Liver (tissue), 9 donors: Measurements from ENCODE around the gene SLC20A1. TPM values are rescaled to one million over a fixed set of nuclear protein-coding genes. Genes with fewer than 3 reads are reported as not detected.

ENCODE experiments used
- DNase-seq: peaks from one replicate; pipeline ENCODE4 v3.0.0-alpha.2; 2017; ENCODE audit warnings: low spot score
- H3K27ac ChIP-seq, 2 donors: one replicate each; pipeline ENCODE4 v1.7.0; 2013; ENCODE audit warnings: inconsistent platforms in 2 of 2, low read length in 2 of 2, control low read depth in 1 of 2, low read depth in 1 of 2, mild to moderate bottlenecking in 1 of 2
- H3K27me3 ChIP-seq, 4 donors: one replicate each; pipeline versions ENCODE4 v1.6.1 to v1.7.0; 2013; ENCODE audit warnings: low read length in 3 of 4, inconsistent platforms in 1 of 4, mild to moderate bottlenecking in 1 of 4, moderate library complexity in 1 of 4; ENCODE audit not compliant: control insufficient read depth in 4 of 4, insufficient read depth in 4 of 4
- H3K36me3 ChIP-seq, 4 donors: one replicate each; pipeline versions ENCODE4 v1.6.1 to v1.7.0; 2013; ENCODE audit warnings: low read length in 3 of 4, mild to moderate bottlenecking in 3 of 4, low read depth in 1 of 4, moderate library complexity in 1 of 4; ENCODE audit not compliant: control insufficient read depth in 4 of 4, insufficient read depth in 3 of 4
- H3K4me1 ChIP-seq, 4 donors: one replicate each; pipeline versions ENCODE4 v1.6.1 to v1.7.0; 2013; ENCODE audit warnings: low read length in 3 of 4, mild to moderate bottlenecking in 3 of 4, moderate library complexity in 1 of 4; ENCODE audit not compliant: control insufficient read depth in 4 of 4, insufficient read depth in 4 of 4
- H3K4me3 ChIP-seq, 3 donors: one replicate each; pipeline versions ENCODE4 v1.6.1 to v1.7.0; 2013; ENCODE audit warnings: low read length in 3 of 3, control low read depth in 1 of 3, low read depth in 1 of 3, mild to moderate bottlenecking in 1 of 3
- H3K9ac ChIP-seq, 2 donors: one replicate each; pipeline ENCODE4 v1.7.0; 2013; ENCODE audit warnings: low read length in 2 of 2, mild to moderate bottlenecking in 2 of 2, moderate library complexity in 2 of 2, control low read depth in 1 of 2, low read depth in 1 of 2
- H3K9me3 ChIP-seq, 4 donors: one replicate each; pipeline versions ENCODE4 v1.6.1 to v1.7.0; 2013; ENCODE audit warnings: low read length in 3 of 4; ENCODE audit not compliant: control insufficient read depth in 4 of 4
- ATF3 ChIP-seq: IDR thresholded peaks from 2 replicates; pipeline ENCODE4 v1.6.1; 2016; ENCODE audit warnings: antibody characterized with exemption
- CTCF ChIP-seq: fragments of 150-350 bp; IDR thresholded peaks from 2 replicates; pipeline ENCODE4 v1.5.1; 2017; ENCODE audit warnings: improper control_type of control experiment, low read depth, low read length; ENCODE audit not compliant: missing input control
- EGR1 ChIP-seq, 2 donors: IDR thresholded peaks; 2 replicates each; pipeline ENCODE4 v1.6.1; 2016 to 2018; ENCODE audit warnings: antibody characterized with exemption in 2 of 2, low read depth in 2 of 2
- FOXA1 ChIP-seq: IDR thresholded peaks from 2 replicates; pipeline ENCODE4 v1.6.1; 2016; ENCODE audit warnings: antibody characterized with exemption
- FOXA2 ChIP-seq: IDR thresholded peaks from 2 replicates; pipeline ENCODE4 v1.6.1; 2016; ENCODE audit warnings: antibody characterized with exemption
- GABPA ChIP-seq, 2 donors: IDR thresholded peaks in 1 of 2; conservative IDR thresholded peaks in 1 of 2; 2 replicates each; pipeline ENCODE4 v1.6.1; 2016; ENCODE audit warnings: antibody characterized with exemption in 2 of 2, mild to moderate bottlenecking in 1 of 2, moderate library complexity in 1 of 2
- HNF4A ChIP-seq, 2 donors: conservative IDR thresholded peaks; 2 replicates each; pipeline ENCODE4 v1.6.1; 2016; ENCODE audit warnings: antibody characterized with exemption in 2 of 2, mild to moderate bottlenecking in 2 of 2
- HNF4G ChIP-seq: IDR thresholded peaks from 2 replicates; pipeline ENCODE4 v1.6.1; 2016; ENCODE audit warnings: antibody characterized with exemption
- JUND ChIP-seq, 2 donors: IDR thresholded peaks; 2 replicates each; pipeline ENCODE4 v1.6.1; 2016; ENCODE audit warnings: antibody characterized with exemption in 2 of 2
- MAX ChIP-seq: IDR thresholded peaks from 2 replicates; pipeline ENCODE4 v1.6.1; 2016; ENCODE audit warnings: antibody characterized with exemption
- NR2F2 ChIP-seq: IDR thresholded peaks from 2 replicates; pipeline ENCODE4 v1.6.1; 2016; ENCODE audit warnings: antibody characterized with exemption
- RAD21 ChIP-seq, 2 donors: IDR thresholded peaks; 2 replicates each; pipeline ENCODE4 v1.6.1; 2016; ENCODE audit warnings: antibody characterized with exemption in 2 of 2, mild to moderate bottlenecking in 2 of 2
- RXRA ChIP-seq, 2 donors: IDR thresholded peaks; 2 replicates each; pipeline ENCODE4 v1.6.1; 2017 to 2018; ENCODE audit warnings: antibody characterized with exemption in 2 of 2, mild to moderate bottlenecking in 1 of 2
- SP1 ChIP-seq: IDR thresholded peaks from 2 replicates; pipeline ENCODE4 v1.6.1; 2018; ENCODE audit warnings: antibody characterized with exemption, mild to moderate bottlenecking
- TAF1 ChIP-seq: conservative IDR thresholded peaks from 2 replicates; pipeline ENCODE4 v1.6.1; 2016; ENCODE audit warnings: antibody characterized with exemption, mild to moderate bottlenecking
- YY1 ChIP-seq: IDR thresholded peaks from 2 replicates; pipeline ENCODE4 v1.6.1; 2016; ENCODE audit warnings: antibody characterized with exemption, mild to moderate bottlenecking
- ZBTB33 ChIP-seq: IDR thresholded peaks from 2 replicates; pipeline ENCODE4 v1.6.1; 2016; ENCODE audit warnings: antibody characterized with exemption
- WGBS: extraction: QIAGEN DNeasy Blood & Tissue Kit; methylation state at CpG from one replicate; pipeline ENCODE4 v1.1.7; 2013; 5-methylcytosine and 5-hydroxymethylcytosine counted together
- polyA plus RNA-seq, 2 donors: library from polyadenylated mRNA; stranded (reverse) in 1 of 2; unstranded in 1 of 2; fragments of 200-250 nt in 1 of 2; fragments of >200 nt in 1 of 2; fragmentation: Nextera tagmentation in 1 of 2; extraction: Ambion mirVana in 1 of 2; gene quantifications; one replicate each; pipeline versions ENCODE4 v1.2.1 to v1.2.3, GENCODE V29; 2013 to 2015
- total RNA-seq, 2 donors: library from RNA; depleted of rRNA; stranded (reverse); fragments of >200 nt; gene quantifications; one replicate each; pipeline ENCODE4 v1.2.3, GENCODE V29; 2014
- TF ChIP-seq, protein P1 (sequence below): IDR thresholded peaks from 2 replicates; pipeline ENCODE4 v1.6.1; 2016; ENCODE audit warnings: antibody characterized with exemption, mild to moderate bottlenecking
- donor health status: healthy.
- donor health status: healthy.
- donor health status: healthy.
- donor health status: healthy.
- donor health status: healthy.

Gene SLC20A1
- total and polyA plus RNA-seq, 4 donors: 15.3 to 56.9 (median 20.0) TPM

- no peak overlapping the region for H3K4me3 ChIP-seq
- 96% methylated on average over 4 of the region's 4 CpGs for WGBS
- no peak overlapping the region for H3K27ac ChIP-seq
- peaks cover 17 to 77% (median 70%) of the 10 kb centered on the region in 4 donors for H3K36me3 ChIP-seq
- H3K9ac ChIP-seq: no peak overlapping the region
- no peaks in the 10 kb centered on the region for H3K9me3 ChIP-seq
- no peaks in the 10 kb centered on the region for H3K27me3 ChIP-seq
- no peak for DNase-seq
- H3K4me1 ChIP-seq: peaks cover 2 to 29% (median 21%) of the 10 kb centered on the region in 4 donors
- TF ChIP-seq, protein P1, sequence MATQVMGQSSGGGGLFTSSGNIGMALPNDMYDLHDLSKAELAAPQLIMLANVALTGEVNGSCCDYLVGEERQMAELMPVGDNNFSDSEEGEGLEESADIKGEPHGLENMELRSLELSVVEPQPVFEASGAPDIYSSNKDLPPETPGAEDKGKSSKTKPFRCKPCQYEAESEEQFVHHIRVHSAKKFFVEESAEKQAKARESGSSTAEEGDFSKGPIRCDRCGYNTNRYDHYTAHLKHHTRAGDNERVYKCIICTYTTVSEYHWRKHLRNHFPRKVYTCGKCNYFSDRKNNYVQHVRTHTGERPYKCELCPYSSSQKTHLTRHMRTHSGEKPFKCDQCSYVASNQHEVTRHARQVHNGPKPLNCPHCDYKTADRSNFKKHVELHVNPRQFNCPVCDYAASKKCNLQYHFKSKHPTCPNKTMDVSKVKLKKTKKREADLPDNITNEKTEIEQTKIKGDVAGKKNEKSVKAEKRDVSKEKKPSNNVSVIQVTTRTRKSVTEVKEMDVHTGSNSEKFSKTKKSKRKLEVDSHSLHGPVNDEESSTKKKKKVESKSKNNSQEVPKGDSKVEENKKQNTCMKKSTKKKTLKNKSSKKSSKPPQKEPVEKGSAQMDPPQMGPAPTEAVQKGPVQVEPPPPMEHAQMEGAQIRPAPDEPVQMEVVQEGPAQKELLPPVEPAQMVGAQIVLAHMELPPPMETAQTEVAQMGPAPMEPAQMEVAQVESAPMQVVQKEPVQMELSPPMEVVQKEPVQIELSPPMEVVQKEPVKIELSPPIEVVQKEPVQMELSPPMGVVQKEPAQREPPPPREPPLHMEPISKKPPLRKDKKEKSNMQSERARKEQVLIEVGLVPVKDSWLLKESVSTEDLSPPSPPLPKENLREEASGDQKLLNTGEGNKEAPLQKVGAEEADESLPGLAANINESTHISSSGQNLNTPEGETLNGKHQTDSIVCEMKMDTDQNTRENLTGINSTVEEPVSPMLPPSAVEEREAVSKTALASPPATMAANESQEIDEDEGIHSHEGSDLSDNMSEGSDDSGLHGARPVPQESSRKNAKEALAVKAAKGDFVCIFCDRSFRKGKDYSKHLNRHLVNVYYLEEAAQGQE: no peak
- TF ChIP-seq TAF1 (no peak), EGR1 (IDR thresholded peaks at IDR 0.05; ENCODE audit: low read depth in 2 of 2) (no peak), ZBTB33 (no peak), FOXA1 (no peak), RAD21 (IDR thresholded peaks at IDR 0.05) (no peak), NR2F2 (no peak), SP1 (no peak), HNF4G (no peak), JUND (IDR thresholded peaks at IDR 0.05) (no peak), FOXA2 (no peak), GABPA (IDR thresholded peaks at IDR 0.05 in 1 of 2, conservative IDR thresholded peaks at IDR 0.05 in 1 of 2) (no peak), CTCF (no peak), ATF3 (no peak), RXRA (IDR thresholded peaks at IDR 0.05) (no peak), MAX (no peak), HNF4A (conservative IDR thresholded peaks at IDR 0.05) (no peak), YY1 (no peak)
These were observed 10.9 kb downstream of the SLC20A1 start for GRCh38 chr2:112656679-112657078.
